Stimulated activated CD4-positive, alpha-beta T cell treated with anti-CD3 and anti-CD28 coated beads, Interleukin-15, amount 100 ng/mL, for 48 hours (primary cell): ENCODE data around the gene SURF6.
A peak's percentile ranks its signal among the peaks of the same experiment; 100 is the strongest.
"Not testable (repeated sequence)": the region's sequence is repeated elsewhere in the genome, so short reads cannot be mapped to it uniquely, and the experiment has no call there.

ENCODE experiments used
- DNase-seq, 2 donors: peaks; one replicate each; pipeline ENCODE4 v3.0.0-alpha.2; 2020; ENCODE audit warnings: low read depth in 2 of 2

The SURF6 gene

GRCh38 chr9:133348718-133349573 lies 13.0 kb upstream of the SURF6 start:
- DNase-seq: no peak

GRCh38 chr9:133347985-133348717 lies 12.2 kb upstream of the SURF6 start, which contains the start of the genes MED22 and RPL7A:
MED22 (minus strand) TSS chr9:133348131; CDS start chr9:133346662, 1,469 bp downstream.
RPL7A (plus strand) TSS chr9:133348218; CDS start chr9:133348244, 26 bp downstream.
- peak; percentile 91 for DNase-seq

GRCh38 chr9:133347515-133347984 lies 11.6 kb upstream of the SURF6 start:
- no peak for DNase-seq

GRCh38 chr9:133346021-133346785 lies 10.2 kb upstream of the SURF6 start:
- no peak for DNase-seq

GRCh38 chr9:133345596-133345995 lies 9.6 kb upstream of the SURF6 start:
- no peak for DNase-seq

GRCh38 chr9:133344979-133345378 lies 9.0 kb upstream of the SURF6 start:
- DNase-seq: no peak

GRCh38 chr9:133344071-133344470 lies 8.1 kb upstream of the SURF6 start:
- DNase-seq: no peak

- no peak for DNase-seq
These were observed 6.6 kb upstream of the SURF6 start for GRCh38 chr9:133342570-133342969.

GRCh38 chr9:133342069-133342406 lies 6.0 kb upstream of the SURF6 start:
- no peak for DNase-seq

- no peak for DNase-seq
These were observed 5.5 kb upstream of the SURF6 start for GRCh38 chr9:133341369-133342068.

GRCh38 chr9:133340916-133341315 lies 4.9 kb upstream of the SURF6 start:
- no peak for DNase-seq

- no peak for DNase-seq
These were observed 4.3 kb upstream of the SURF6 start for GRCh38 chr9:133340256-133340655.

GRCh38 chr9:133339641-133340040 lies 3.7 kb upstream of the SURF6 start:
- DNase-seq: no peak

- DNase-seq: not testable (repeated sequence)
These were observed 1.1 kb downstream of the SURF6 start for GRCh38 chr9:133334888-133335287.

- DNase-seq: no peak
These were observed 1.8 kb downstream of the SURF6 start for GRCh38 chr9:133334161-133334560.

GRCh38 chr9:133333566-133333965 lies 2.4 kb downstream of the SURF6 start:
- no peak for DNase-seq

GRCh38 chr9:133333011-133333410 lies 3.0 kb downstream of the SURF6 start:
- DNase-seq: no peak

- no peak for DNase-seq
These were observed 3.6 kb downstream of the SURF6 start for GRCh38 chr9:133332381-133332730.

- DNase-seq: no peak
These were observed 4.2 kb downstream of the SURF6 start for GRCh38 chr9:133331641-133332380.

- no peak for DNase-seq
These were observed 4.8 kb downstream of the SURF6 start for GRCh38 chr9:133331221-133331620.
